ENCODE results near the gene BCL2L14. TPM values are rescaled to one million over a fixed set of nuclear protein-coding genes. Genes with fewer than 3 reads are reported as not detected.
"Not testable (repeated sequence)": the region's sequence is repeated elsewhere in the genome, so short reads cannot be mapped to it uniquely, and the experiment has no call there.

Gene BCL2L14
- total RNA-seq, 1 experiment from 2014 or later = not detected

GRCh38 chr12:12099102-12099501, 28.4 kb downstream of the BCL2L14 start:
- Histone ChIP-seq H3K27me3 (replicated peaks; ENCODE audit: insufficient read depth, low read depth, low read length, poor library complexity) (no peaks in the 10 kb centered on the region), H3K36me3 (ENCODE audit: insufficient read depth, low read length, poor library complexity, severe bottlenecking) (no peaks in the 10 kb centered on the region), H3K4me3 (ENCODE audit: low read depth, low read length, poor library complexity, severe bottlenecking) (no peak overlapping the region), H3K4me1 (ENCODE audit: insufficient read depth, low read length, poor library complexity, severe bottlenecking) (peaks cover 8% of the 10 kb centered on the region), H3K27ac (ENCODE audit: low read depth, low read length, poor library complexity, severe bottlenecking) (no peak overlapping the region), H3K9me3 (ENCODE audit: low read depth, low read length, poor library complexity, severe bottlenecking) (no peaks in the 10 kb centered on the region)
- DNase-seq (ENCODE audit: low spot score) = no peak
- TF ChIP-seq EZH2 (IDR thresholded peaks at IDR 0.05; ENCODE audit: borderline replicate concordance, low read depth, low read length, poor library complexity, severe bottlenecking) = no peak
- TF ChIP-seq, protein P1, sequence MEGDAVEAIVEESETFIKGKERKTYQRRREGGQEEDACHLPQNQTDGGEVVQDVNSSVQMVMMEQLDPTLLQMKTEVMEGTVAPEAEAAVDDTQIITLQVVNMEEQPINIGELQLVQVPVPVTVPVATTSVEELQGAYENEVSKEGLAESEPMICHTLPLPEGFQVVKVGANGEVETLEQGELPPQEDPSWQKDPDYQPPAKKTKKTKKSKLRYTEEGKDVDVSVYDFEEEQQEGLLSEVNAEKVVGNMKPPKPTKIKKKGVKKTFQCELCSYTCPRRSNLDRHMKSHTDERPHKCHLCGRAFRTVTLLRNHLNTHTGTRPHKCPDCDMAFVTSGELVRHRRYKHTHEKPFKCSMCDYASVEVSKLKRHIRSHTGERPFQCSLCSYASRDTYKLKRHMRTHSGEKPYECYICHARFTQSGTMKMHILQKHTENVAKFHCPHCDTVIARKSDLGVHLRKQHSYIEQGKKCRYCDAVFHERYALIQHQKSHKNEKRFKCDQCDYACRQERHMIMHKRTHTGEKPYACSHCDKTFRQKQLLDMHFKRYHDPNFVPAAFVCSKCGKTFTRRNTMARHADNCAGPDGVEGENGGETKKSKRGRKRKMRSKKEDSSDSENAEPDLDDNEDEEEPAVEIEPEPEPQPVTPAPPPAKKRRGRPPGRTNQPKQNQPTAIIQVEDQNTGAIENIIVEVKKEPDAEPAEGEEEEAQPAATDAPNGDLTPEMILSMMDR (conservative IDR thresholded peaks at IDR 0.05; ENCODE audit: low read depth, low read length) = no peak
- POLR2A ChIA-PET (ENCODE audit: low non-redundant PET) = no interaction called here
- intact Hi-C loops (cut with micrococcal nuclease; ENCODE audit: unreplicated experiment) = no loop called here
- CTCF ChIA-PET = no interaction called here
- BruUV-seq (replicated peaks) = no TSS peak

- intact Hi-C loops (cut with micrococcal nuclease; ENCODE audit: unreplicated experiment) = no loop called here
- no peak overlapping the region for H3K27ac ChIP-seq (ENCODE audit: low read depth, low read length, poor library complexity, severe bottlenecking)
- BruUV-seq (replicated peaks) = no TSS peak
- peaks cover under 1% of the 10 kb centered on the region for H3K36me3 ChIP-seq (ENCODE audit: insufficient read depth, low read length, poor library complexity, severe bottlenecking)
- no peaks in the 10 kb centered on the region for H3K27me3 ChIP-seq (replicated peaks; ENCODE audit: insufficient read depth, low read depth, low read length, poor library complexity)
- no peaks in the 10 kb centered on the region for H3K4me1 ChIP-seq (ENCODE audit: insufficient read depth, low read length, poor library complexity, severe bottlenecking)
- DNase-seq (ENCODE audit: low spot score) = no peak
- TF ChIP-seq EZH2 (IDR thresholded peaks at IDR 0.05; ENCODE audit: borderline replicate concordance, low read depth, low read length, poor library complexity, severe bottlenecking) = no peak
- TF ChIP-seq, protein P1 (conservative IDR thresholded peaks at IDR 0.05; ENCODE audit: low read depth, low read length) = no peak
- peaks cover 14% of the 10 kb centered on the region for H3K9me3 ChIP-seq (ENCODE audit: low read depth, low read length, poor library complexity, severe bottlenecking)
- ChIA-PET CTCF (no interaction called here), POLR2A (ENCODE audit: low non-redundant PET) (no interaction called here)
- H3K4me3 ChIP-seq (ENCODE audit: low read depth, low read length, poor library complexity, severe bottlenecking) = no peak overlapping the region
These were observed 36.9 kb downstream of the BCL2L14 start for GRCh38 chr12:12107678-12108077.

DNA sequence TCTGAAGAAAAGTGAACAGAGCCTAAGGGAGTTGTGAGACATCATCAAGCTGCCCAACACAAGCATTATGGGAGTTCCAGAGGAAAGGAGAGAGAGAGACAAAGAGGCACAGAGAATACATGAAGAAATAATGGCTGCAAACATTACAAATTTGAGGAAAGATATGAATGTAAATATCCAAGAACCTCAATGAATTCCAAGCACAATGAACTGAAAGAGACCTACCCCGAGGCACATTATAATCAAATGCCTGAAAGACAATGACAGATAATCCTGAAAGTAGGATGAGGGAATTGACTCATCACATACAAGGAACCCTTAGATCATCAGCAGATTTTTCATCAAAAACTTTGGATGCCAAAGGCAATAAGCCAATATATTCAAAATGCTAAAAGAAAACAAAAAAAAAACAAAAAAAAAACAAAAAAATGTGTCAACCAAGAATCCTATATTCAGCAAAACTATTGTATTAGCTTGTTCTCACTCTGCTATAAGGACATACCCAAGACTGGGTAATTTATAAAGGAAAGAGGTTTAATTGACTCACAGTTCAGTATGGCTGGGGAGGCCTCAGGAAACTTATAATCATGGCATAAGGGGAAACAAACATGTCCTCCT, 37.8 kb downstream of the BCL2L14 start:
- TF ChIP-seq EZH2 (IDR thresholded peaks at IDR 0.05; ENCODE audit: borderline replicate concordance, low read depth, low read length, poor library complexity, severe bottlenecking) = no peak
- TF ChIP-seq, protein P1 (conservative IDR thresholded peaks at IDR 0.05; ENCODE audit: low read depth, low read length) = no peak
- no peak for DNase-seq (ENCODE audit: low spot score)
- Histone ChIP-seq H3K4me1 (ENCODE audit: insufficient read depth, low read length, poor library complexity, severe bottlenecking) (no peaks in the 10 kb centered on the region), H3K36me3 (ENCODE audit: insufficient read depth, low read length, poor library complexity, severe bottlenecking) (peaks cover 9% of the 10 kb centered on the region), H3K4me3 (ENCODE audit: low read depth, low read length, poor library complexity, severe bottlenecking) (no peak overlapping the region), H3K9me3 (ENCODE audit: low read depth, low read length, poor library complexity, severe bottlenecking) (peaks cover 14% of the 10 kb centered on the region), H3K27me3 (replicated peaks; ENCODE audit: insufficient read depth, low read depth, low read length, poor library complexity) (no peaks in the 10 kb centered on the region), H3K27ac (ENCODE audit: low read depth, low read length, poor library complexity, severe bottlenecking) (no peak overlapping the region)
- no TSS peak for BruUV-seq (replicated peaks)
- ChIA-PET POLR2A (ENCODE audit: low non-redundant PET) (no interaction called here), CTCF (no interaction called here)
- intact Hi-C loops (cut with micrococcal nuclease; ENCODE audit: unreplicated experiment) = no loop called here

GRCh38 chr12:12110923-12111555, 40.3 kb downstream of the BCL2L14 start:
- POLR2A ChIA-PET (ENCODE audit: low non-redundant PET); CTCF ChIA-PET; H3K4me3 ChIP-seq (ENCODE audit: low read depth, low read length, poor library complexity, severe bottlenecking); BruUV-seq (replicated peaks); intact Hi-C loops (cut with micrococcal nuclease; ENCODE audit: unreplicated experiment); H3K4me1 ChIP-seq (ENCODE audit: insufficient read depth, low read length, poor library complexity, severe bottlenecking); H3K27me3 ChIP-seq (replicated peaks; ENCODE audit: insufficient read depth, low read depth, low read length, poor library complexity); H3K27ac ChIP-seq (ENCODE audit: low read depth, low read length, poor library complexity, severe bottlenecking); DNase-seq (ENCODE audit: low spot score): not testable (repeated sequence)
- Histone ChIP-seq H3K9me3 (ENCODE audit: low read depth, low read length, poor library complexity, severe bottlenecking) (peaks cover 14% of the 10 kb centered on the region), H3K36me3 (ENCODE audit: insufficient read depth, low read length, poor library complexity, severe bottlenecking) (peaks cover 20% of the 10 kb centered on the region)

All from A673 (cell line).